ENCODE data around the gene AFAP1.

Gene AFAP1

DNA sequence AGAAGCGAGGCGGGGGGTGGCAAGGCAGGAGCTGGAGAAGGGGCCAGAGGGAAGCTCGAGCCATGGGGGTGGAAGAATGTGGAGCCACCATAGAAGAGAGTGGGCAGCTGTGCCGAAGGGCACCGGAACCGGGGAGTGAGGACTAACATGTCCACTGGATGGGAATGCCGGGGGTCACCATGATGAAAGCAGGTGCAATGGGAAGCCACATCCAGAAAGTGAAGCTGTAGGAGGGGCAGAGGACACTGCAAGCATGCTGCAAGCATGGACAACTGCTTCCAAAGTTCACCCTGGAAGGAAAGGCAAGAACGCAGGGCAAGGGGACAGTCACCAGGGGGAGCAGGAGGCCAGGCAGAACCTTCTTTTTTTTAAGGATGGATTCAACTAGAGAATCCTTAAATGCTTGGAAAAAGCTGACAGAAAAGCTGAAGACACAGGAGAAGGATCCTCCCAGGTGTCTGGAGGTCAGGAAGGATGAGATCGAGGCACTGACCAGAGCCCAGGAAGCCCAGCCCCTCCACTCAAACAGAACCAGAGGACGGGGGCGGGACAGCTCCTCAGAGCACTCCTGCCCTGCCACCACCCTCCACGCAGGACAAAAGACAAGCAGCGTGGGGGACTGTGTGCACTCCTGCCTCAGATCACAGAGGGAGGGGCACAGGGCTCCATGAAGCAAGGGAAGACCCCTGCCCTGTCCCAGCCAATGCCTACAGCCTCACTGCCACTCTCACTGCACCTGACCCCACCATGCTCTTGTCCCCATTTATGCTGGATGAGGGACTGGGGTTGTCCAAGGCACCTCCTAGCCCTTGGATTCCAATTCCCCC is 169.2 kb downstream of the AFAP1 start:
- no peak overlapping the region for H3K27ac ChIP-seq
- TF ChIP-seq ZFX (IDR thresholded peaks at IDR 0.05; ENCODE audit: borderline replicate concordance), result no peak
- TF ChIP-seq, protein P1, sequence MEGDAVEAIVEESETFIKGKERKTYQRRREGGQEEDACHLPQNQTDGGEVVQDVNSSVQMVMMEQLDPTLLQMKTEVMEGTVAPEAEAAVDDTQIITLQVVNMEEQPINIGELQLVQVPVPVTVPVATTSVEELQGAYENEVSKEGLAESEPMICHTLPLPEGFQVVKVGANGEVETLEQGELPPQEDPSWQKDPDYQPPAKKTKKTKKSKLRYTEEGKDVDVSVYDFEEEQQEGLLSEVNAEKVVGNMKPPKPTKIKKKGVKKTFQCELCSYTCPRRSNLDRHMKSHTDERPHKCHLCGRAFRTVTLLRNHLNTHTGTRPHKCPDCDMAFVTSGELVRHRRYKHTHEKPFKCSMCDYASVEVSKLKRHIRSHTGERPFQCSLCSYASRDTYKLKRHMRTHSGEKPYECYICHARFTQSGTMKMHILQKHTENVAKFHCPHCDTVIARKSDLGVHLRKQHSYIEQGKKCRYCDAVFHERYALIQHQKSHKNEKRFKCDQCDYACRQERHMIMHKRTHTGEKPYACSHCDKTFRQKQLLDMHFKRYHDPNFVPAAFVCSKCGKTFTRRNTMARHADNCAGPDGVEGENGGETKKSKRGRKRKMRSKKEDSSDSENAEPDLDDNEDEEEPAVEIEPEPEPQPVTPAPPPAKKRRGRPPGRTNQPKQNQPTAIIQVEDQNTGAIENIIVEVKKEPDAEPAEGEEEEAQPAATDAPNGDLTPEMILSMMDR (IDR thresholded peaks at IDR 0.05), result peak; percentile 46

- TF ChIP-seq, protein P1 (IDR thresholded peaks at IDR 0.05), result no peak
- TF ChIP-seq ZFX (IDR thresholded peaks at IDR 0.05; ENCODE audit: borderline replicate concordance), result no peak
- no peak overlapping the region for H3K27ac ChIP-seq
Observed at GRCh38 chr4:7769396-7770223, 170.1 kb downstream of the AFAP1 start.

GRCh38 chr4:7768736-7769135 is 170.9 kb downstream of the AFAP1 start:
- TF ChIP-seq, protein P1 (IDR thresholded peaks at IDR 0.05), result no peak
- TF ChIP-seq ZFX (IDR thresholded peaks at IDR 0.05; ENCODE audit: borderline replicate concordance), result no peak
- H3K27ac ChIP-seq, result no peak overlapping the region

- H3K27ac ChIP-seq, result no peak overlapping the region
- no peak for TF ChIP-seq ZFX (IDR thresholded peaks at IDR 0.05; ENCODE audit: borderline replicate concordance)
- TF ChIP-seq, protein P1 (IDR thresholded peaks at IDR 0.05), result no peak
Observed at GRCh38 chr4:7767966-7768365, 171.7 kb downstream of the AFAP1 start.

- no peak overlapping the region for H3K27ac ChIP-seq
- no peak for TF ChIP-seq ZFX (IDR thresholded peaks at IDR 0.05; ENCODE audit: borderline replicate concordance)
Observed at GRCh38 chr4:7767526-7767925, 172.1 kb downstream of the AFAP1 start.

GRCh38 chr4:7766661-7767345 is 172.9 kb downstream of the AFAP1 start:
- H3K27ac ChIP-seq, result no peak overlapping the region
- no peak for TF ChIP-seq ZFX (IDR thresholded peaks at IDR 0.05; ENCODE audit: borderline replicate concordance)
- TF ChIP-seq, protein P1 (IDR thresholded peaks at IDR 0.05), result no peak

DNA sequence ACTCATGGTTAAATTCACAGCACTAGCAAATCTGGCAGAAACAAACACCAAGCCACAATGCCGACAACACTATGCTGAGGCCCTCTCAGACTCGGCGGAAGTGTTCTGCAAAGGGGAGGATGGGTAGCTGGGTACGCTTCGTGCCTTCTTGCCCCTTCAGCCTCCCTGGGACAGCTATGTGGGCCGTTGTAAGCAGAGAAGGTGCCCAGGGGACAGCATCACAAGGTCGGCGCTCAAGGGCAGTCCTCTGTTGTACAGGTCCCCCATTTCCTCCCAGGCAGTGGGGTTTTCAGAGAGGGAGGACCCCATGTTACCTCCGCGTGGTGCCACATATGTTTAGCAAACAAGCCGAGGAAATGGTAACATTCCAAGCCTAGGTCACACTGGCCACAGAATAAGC is 173.6 kb downstream of the AFAP1 start:
- TF ChIP-seq, protein P1 (IDR thresholded peaks at IDR 0.05), result no peak
- TF ChIP-seq ZFX (IDR thresholded peaks at IDR 0.05; ENCODE audit: borderline replicate concordance), result no peak
- no peak overlapping the region for H3K27ac ChIP-seq
